Fibroblast of lung (primary cell): ENCODE data around the gene HHIPL2.

ENCODE experiments used
- CTCF ChIP-seq, 2 donors: IDR thresholded peaks in 1 of 2; conservative IDR thresholded peaks in 1 of 2; 1 replicate in 1 of 2; 2 replicates in 1 of 2; pipeline ENCODE4 v1.5.1; 2011 to 2012; ENCODE audit warnings: low read length in 2 of 2, control low read depth in 1 of 2, inconsistent platforms in 1 of 2, low read depth in 1 of 2, mild to moderate bottlenecking in 1 of 2
- EZH2 ChIP-seq: IDR thresholded peaks from 2 replicates; pipeline ENCODE4 v1.5.1; 2012; ENCODE audit warnings: low read length, control low read depth, mild to moderate bottlenecking; ENCODE audit errors: missing control alignments

DNA sequence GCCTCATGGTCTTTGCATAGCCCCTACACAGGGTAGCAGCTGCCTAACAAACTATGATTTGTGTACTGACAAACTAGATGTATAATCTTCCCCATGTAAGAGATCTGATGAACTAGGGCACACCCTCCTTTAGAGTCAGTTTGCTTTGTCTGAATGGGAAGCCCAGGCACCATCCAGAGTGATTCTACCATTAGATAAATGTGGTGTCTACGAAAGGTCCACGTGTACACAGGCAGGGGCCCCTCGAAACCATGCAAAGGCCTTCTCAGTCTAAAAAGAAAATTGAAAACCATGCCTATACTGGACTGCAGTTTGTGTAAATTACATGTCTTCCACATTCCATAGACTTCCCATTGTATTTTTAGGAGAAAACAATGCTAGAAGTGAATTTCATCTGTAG is 18.7 kb downstream of the HHIPL2 start:
- TF ChIP-seq CTCF (conservative IDR thresholded peaks at IDR 0.05 in 1 of 2, IDR thresholded peaks at IDR 0.05 in 1 of 2; ENCODE audit: low read depth in 1 of 2, low read length in 2 of 2) (no peak), EZH2 (no peak)
